Hepatocyte (in vitro differentiated cells): Measurements from ENCODE around the gene DOCK4. TPM values are rescaled to one million over a fixed set of nuclear protein-coding genes. Genes with fewer than 3 reads are reported as not detected.
A peak's percentile ranks its signal among the peaks of the same experiment; 100 is the strongest.

Experiments used
- DNase-seq: peaks from one replicate; pipeline ENCODE4 v3.0.0-alpha.2; 2016; ENCODE audit warnings: low spot score
- H2AFZ ChIP-seq: fragments of 200-600 bp; sonication (generic); 2 replicates; pipeline ENCODE4 v1.6.0; 2016; ENCODE audit warnings: antibody characterized with exemption, mild to moderate bottlenecking
- H3K27ac ChIP-seq: fragments of 200-600 bp; sonication (generic); 2 replicates; pipeline ENCODE4 v1.5.1; 2016; ENCODE audit warnings: mild to moderate bottlenecking
- H3K27me3 ChIP-seq: fragments of 200-600 bp; sonication (generic); 2 replicates; pipeline ENCODE4 v1.6.1; 2016
- H3K36me3 ChIP-seq: fragments of 200-600 bp; sonication (generic); replicated peaks from 2 replicates; pipeline ENCODE4 v1.5.1; 2016; ENCODE audit warnings: low read depth; ENCODE audit not compliant: insufficient read depth
- H3K4me1 ChIP-seq: fragments of 200-600 bp; sonication (generic); 2 replicates; pipeline ENCODE4 v1.5.1; 2016; ENCODE audit warnings: mild to moderate bottlenecking, moderate library complexity; ENCODE audit not compliant: insufficient read depth
- H3K4me2 ChIP-seq: fragments of 200-600 bp; sonication (generic); 2 replicates; pipeline ENCODE4 v1.6.0; 2016
- H3K4me3 ChIP-seq: fragments of 200-600 bp; sonication (generic); 2 replicates; pipeline ENCODE4 v1.5.1; 2016; ENCODE audit warnings: mild to moderate bottlenecking
- H3K79me2 ChIP-seq: fragments of 200-600 bp; sonication (generic); 2 replicates; pipeline ENCODE4 v1.6.0; 2017; ENCODE audit warnings: mild to moderate bottlenecking
- H3K9me2 ChIP-seq: fragments of 200-600 bp; sonication (generic); replicated peaks from 2 replicates; pipeline ENCODE4 v1.6.0; 2017; ENCODE audit warnings: mild to moderate bottlenecking; ENCODE audit not compliant: insufficient read depth
- H3K9me3 ChIP-seq: fragments of 200-600 bp; sonication (generic); 2 replicates; pipeline ENCODE4 v1.5.1; 2016; ENCODE audit warnings: low read depth, mild to moderate bottlenecking
- H4K20me1 ChIP-seq: fragments of 200-600 bp; sonication (generic); 2 replicates; pipeline ENCODE4 v1.6.0; 2016; ENCODE audit warnings: mild to moderate bottlenecking; ENCODE audit not compliant: insufficient read depth, poor library complexity, severe bottlenecking
- EZH2 ChIP-seq: fragments of 200-600 bp; sonication (generic); IDR thresholded peaks from 2 replicates; pipeline ENCODE4 v1.6.1; 2016; ENCODE audit warnings: antibody characterized with exemption, mild to moderate bottlenecking, borderline replicate concordance
- EZH2phosphoT487 ChIP-seq: fragments of 200-600 bp; sonication (generic); IDR thresholded peaks from one replicate; pipeline ENCODE4 v1.6.1; 2018; ENCODE audit warnings: antibody characterized with exemption, mild to moderate bottlenecking, low read depth, moderate library complexity; ENCODE audit not compliant: unreplicated experiment, severe bottlenecking
- WGBS: methylation state at CpG from one replicate; pipeline ENCODE4 v1.1.6; 2016; ENCODE audit warnings: low lambda C conversion rate; ENCODE audit errors: missing lambda C conversion rate; 5-methylcytosine and 5-hydroxymethylcytosine counted together
- polyA plus RNA-seq: library from polyadenylated mRNA; unstranded; fragments of >200 nt; fragmentation: Nextera tagmentation; extraction: Ambion mirVana; gene quantifications from 2 replicates; pipeline ENCODE4 v1.2.1, GENCODE V29; 2016
- total RNA-seq: library from RNA; depleted of rRNA; stranded (reverse); fragments of >200 nt; gene quantifications from 2 replicates; pipeline ENCODE4 v1.2.3, GENCODE V29; 2014
- TF ChIP-seq, protein P1 (sequence below): fragments of 200-600 bp; sonication (generic); IDR thresholded peaks from 2 replicates; pipeline ENCODE4 v1.5.1; 2016; ENCODE audit warnings: antibody characterized with exemption, mild to moderate bottlenecking; ENCODE audit not compliant: poor library complexity

DOCK4 gene
- total and polyA plus RNA-seq, 2 experiments from 2014 or later = 4.4 to 22.9 TPM

DNA sequence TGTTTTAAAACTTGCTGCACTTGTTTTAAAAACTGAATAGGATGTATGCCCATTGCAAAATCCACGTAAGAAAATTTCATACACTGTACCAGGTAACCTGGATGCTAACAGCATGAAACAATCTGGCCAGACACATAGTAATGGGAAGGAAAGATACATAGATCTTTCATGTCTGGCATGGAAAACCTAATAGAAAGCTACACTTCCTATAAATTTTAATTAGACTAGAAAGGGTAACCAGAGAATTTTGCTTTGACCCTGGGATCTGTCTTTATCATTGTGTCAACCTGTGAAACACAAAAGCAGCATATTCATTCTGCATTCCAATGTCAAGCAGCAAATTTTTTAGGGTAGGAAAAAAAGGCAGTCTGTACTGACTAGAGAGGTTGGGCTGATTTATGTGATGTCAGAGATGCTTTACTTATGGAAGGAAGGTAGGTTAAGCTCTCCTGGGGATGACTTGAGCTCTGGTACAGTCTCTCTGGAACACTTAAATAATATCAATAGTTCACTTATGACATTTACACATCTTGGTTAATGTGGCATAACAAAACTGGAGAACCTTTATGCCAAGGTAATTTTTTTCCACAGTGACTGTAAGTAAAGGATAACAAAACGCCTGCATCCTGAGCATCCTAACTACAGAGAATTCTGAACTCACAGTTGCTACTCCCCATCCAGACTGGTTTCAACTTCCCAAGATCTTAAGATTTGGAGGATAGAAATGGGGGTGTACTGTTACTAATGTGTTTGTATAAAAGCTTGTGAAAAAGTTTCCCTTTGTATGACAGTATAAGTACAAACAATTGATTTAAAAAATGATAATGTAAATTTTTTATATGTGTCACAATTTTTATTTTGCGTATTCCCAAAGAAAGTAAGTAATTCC is 44.7 kb downstream of the DOCK4 start:
- Histone ChIP-seq H4K20me1 (peaks cover 2% of the 10 kb centered on the region), H3K27ac (peak overlapping the region; percentile 45), H2AFZ (no peak overlapping the region), H3K79me2 (peaks cover 38% of the 10 kb centered on the region), H3K9me2 (no peaks in the 10 kb centered on the region), H3K27me3 (no peaks in the 10 kb centered on the region), H3K9me3 (no peaks in the 10 kb centered on the region), H3K36me3 (no peaks in the 10 kb centered on the region), H3K4me2 (peak overlapping the region; percentile 65), H3K4me3 (no peak overlapping the region), H3K4me1 (peaks cover 34% of the 10 kb centered on the region)
- no peak for TF ChIP-seq EZH2
- TF ChIP-seq EZH2phosphoT487 = no peak
- TF ChIP-seq, protein P1, sequence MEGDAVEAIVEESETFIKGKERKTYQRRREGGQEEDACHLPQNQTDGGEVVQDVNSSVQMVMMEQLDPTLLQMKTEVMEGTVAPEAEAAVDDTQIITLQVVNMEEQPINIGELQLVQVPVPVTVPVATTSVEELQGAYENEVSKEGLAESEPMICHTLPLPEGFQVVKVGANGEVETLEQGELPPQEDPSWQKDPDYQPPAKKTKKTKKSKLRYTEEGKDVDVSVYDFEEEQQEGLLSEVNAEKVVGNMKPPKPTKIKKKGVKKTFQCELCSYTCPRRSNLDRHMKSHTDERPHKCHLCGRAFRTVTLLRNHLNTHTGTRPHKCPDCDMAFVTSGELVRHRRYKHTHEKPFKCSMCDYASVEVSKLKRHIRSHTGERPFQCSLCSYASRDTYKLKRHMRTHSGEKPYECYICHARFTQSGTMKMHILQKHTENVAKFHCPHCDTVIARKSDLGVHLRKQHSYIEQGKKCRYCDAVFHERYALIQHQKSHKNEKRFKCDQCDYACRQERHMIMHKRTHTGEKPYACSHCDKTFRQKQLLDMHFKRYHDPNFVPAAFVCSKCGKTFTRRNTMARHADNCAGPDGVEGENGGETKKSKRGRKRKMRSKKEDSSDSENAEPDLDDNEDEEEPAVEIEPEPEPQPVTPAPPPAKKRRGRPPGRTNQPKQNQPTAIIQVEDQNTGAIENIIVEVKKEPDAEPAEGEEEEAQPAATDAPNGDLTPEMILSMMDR = no peak
- 44% methylated on average over 3 of the region's 3 CpGs for WGBS
- DNase-seq = no peak

DNA sequence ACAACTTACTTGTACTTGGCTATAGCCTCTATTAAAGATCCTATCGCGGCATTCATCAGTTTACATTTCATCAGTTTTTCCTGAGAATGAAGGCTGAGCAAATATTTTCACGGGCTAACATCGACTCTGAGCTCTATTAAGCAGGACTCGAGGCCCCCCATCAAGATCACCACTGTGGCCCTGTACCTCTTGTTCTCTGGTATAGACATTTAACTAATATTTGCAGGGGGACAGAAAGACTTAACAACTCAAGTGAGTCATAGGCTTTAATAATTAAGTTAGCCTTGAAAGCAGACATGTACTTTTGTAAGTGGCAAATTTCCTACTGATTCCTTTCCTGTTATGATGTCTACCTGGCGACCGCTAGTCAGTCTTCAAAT is 45.4 kb downstream of the DOCK4 start:
- 33% methylated on average over 7 of the region's 7 CpGs for WGBS
- peak overlapping the region; percentile 45 for H3K27ac ChIP-seq
- peaks cover 37% of the 10 kb centered on the region for H3K79me2 ChIP-seq

DNA sequence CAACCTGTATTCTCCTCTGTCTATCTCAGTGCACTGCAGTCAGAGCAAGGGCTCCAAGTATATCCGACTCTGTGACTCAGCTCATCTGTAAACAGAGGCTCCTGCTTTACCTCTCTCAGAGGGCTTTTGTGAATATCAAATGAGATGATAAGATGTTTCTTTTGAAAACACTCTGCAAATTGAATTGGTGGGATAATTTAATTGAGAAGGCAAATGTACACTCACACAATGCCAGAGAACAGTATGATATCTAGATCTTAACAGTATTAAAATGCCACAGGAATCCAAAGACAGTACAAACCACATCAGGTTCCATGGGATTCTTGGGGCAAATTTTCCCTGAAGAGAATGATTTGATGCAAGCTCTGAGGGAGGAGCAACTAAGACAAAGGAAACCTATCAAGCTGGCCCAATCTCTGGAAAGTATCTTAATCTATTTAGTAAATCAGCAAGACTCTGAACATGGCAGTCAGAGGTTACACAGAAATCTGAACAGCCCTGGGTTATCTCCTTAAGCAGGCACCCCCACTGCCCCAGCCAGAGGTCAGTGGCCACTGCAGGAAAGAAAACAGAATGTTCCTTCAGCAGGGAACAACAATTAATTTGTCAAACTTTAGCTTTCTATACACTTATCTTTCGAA is 45.9 kb downstream of the DOCK4 start:
- 39% methylated on average over 2 of the region's 2 CpGs for WGBS
- Histone ChIP-seq H3K27ac (peak overlapping the region; percentile 45), H3K9me3 (no peaks in the 10 kb centered on the region), H4K20me1 (peaks cover 2% of the 10 kb centered on the region), H3K36me3 (no peaks in the 10 kb centered on the region), H3K27me3 (no peaks in the 10 kb centered on the region), H3K9me2 (no peaks in the 10 kb centered on the region), H3K4me1 (peaks cover 34% of the 10 kb centered on the region), H3K79me2 (peaks cover 37% of the 10 kb centered on the region), H3K4me3 (no peak overlapping the region), H3K4me2 (peak overlapping the region; percentile 65), H2AFZ (no peak overlapping the region)
- DNase-seq = peak; percentile 51
- TF ChIP-seq EZH2phosphoT487 (no peak), EZH2 (no peak)
- TF ChIP-seq, protein P1 = no peak

More for the DNA sequence above, 45.4 kb downstream of the DOCK4 start:
- no peaks in the 10 kb centered on the region for H3K27me3 ChIP-seq
- TF ChIP-seq EZH2 (no peak), EZH2phosphoT487 (no peak)
- TF ChIP-seq, protein P1 = no peak
- no peaks in the 10 kb centered on the region for H3K9me2 ChIP-seq
- DNase-seq = no peak
- H3K9me3 ChIP-seq = no peaks in the 10 kb centered on the region
- no peaks in the 10 kb centered on the region for H3K36me3 ChIP-seq
- H3K4me1 ChIP-seq = peaks cover 34% of the 10 kb centered on the region
- no peak overlapping the region for H2AFZ ChIP-seq
- peaks cover 2% of the 10 kb centered on the region for H4K20me1 ChIP-seq
- H3K4me2 ChIP-seq = peak overlapping the region; percentile 65
- no peak overlapping the region for H3K4me3 ChIP-seq
